Epithelial cell of esophagus (primary cell): ENCODE measurements around the gene DCLK2.

ENCODE experiments used
- DNase-seq: peaks from one replicate; pipeline ENCODE4 v3.0.0; 2010; ENCODE audit warnings: low read depth
- H3K4me3 ChIP-seq: 2 replicates; pipeline ENCODE4 v1.5.1; 2011; ENCODE audit warnings: mild to moderate bottlenecking, low read length, control low read depth
- CTCF ChIP-seq: IDR thresholded peaks from 2 replicates; pipeline ENCODE4 v1.5.1; 2011; ENCODE audit warnings: low read depth, mild to moderate bottlenecking, low read length, control low read depth, inconsistent platforms; ENCODE audit not compliant: insufficient read depth; ENCODE audit errors: missing control alignments

The DCLK2 gene

DNA sequence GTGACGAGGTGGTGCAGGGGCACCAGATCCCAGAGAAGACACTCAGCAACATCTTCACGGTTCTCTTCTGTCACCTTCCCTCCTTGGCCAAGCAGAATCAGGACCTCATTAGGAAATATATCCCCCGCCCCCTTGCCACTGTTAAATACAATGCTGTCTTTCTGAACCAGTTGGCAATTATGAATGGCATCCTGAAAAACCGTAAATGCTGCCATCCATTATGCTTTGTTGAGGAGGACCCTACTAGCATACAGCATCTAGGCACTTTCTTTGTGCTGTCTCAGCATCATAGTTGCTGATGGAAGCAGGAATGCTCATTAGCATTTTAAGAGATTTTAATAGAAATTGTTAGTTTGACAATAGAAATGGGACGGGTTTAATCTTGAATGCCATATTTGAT lies 138.5 kb downstream of the DCLK2 start:
- no peak for TF ChIP-seq CTCF
- DNase-seq, result no peak
- H3K4me3 ChIP-seq, result no peak overlapping the region

DNA sequence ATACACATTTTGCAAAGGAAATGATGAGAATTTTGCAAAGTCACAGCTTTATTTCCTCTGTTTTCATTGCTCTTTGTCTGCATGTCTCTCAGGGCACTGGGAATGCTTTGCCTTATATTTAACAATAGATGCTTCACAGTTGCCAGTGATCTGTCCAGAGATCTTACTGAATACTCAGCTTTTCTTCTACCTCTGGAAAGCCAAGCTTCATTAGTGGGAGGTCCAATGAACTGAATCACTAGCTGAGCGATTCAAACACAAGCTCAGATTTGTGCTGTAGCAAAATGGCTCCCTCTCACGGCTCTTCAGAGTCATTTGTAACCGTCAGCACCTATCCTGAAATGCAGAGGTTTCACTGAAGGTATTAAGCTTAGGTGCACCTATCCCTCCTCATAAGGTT lies 138.9 kb downstream of the DCLK2 start:
- H3K4me3 ChIP-seq, result no peak overlapping the region
- DNase-seq, result peak; percentile 88
- peak; percentile 74 for TF ChIP-seq CTCF

DNA sequence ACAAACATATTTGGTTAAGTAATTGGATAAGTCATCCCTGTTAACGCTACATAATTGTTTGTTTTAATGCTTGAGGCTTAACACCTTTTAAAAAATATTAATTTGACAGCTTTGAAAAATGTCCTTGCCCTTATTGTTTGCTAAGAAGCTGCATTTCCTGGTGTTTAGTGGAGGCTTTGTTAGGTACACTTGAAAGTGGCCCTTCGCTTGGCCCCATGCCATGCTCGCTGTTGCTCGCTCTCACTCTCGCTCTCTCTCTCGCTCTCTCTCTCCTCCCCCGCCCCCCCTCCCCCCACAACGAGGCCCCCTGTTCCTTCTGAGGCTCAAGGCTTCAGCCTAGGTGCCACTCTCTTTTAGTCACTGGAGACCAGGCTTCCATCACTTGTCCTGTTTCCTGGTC lies 139.6 kb downstream of the DCLK2 start:
- no peak for TF ChIP-seq CTCF
- H3K4me3 ChIP-seq, result no peak overlapping the region
- no peak for DNase-seq

DNA sequence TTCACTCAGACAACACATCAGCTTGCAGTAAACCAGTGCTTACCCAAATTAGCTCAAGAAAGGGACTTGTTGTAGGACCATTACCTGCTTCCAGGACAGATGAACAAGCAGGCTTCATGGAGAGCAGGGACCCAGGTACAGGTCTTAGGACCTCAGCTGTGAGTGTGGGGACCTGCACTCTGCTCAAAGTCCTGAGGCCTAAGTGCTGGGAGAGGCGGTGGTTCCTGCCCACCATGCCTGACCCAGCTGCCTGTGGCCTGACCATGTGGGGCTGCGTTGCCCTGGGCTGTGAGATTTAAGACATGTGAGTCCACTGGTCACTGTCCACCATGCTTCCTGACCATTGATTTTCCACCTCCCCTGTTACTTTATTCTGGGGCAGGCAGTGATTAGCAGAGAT lies 140.2 kb downstream of the DCLK2 start:
- no peak for TF ChIP-seq CTCF
- no peak for DNase-seq
- H3K4me3 ChIP-seq, result no peak overlapping the region

DNA sequence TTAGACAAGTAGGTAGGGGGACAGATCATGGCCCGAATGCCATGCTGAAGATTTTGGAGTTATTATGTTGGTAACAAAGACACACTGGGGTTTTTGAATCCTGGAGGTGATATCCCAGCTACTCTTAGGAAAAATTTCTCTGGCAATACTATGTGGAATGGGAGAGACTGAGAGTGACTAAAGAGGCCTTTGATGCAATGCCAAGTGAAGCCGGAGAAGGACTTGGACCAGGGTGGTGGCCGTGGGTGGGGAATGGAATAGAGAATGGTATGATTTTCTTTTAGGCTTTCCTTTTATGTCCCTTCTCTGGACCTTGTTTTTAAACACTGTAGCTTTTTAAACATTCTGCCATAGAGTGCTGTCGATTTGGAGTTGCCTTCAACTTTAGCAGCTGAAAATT lies 141.6 kb downstream of the DCLK2 start:
- no peak for DNase-seq
- TF ChIP-seq CTCF, result no peak
- H3K4me3 ChIP-seq, result no peak overlapping the region

- H3K4me3 ChIP-seq, result no peak overlapping the region
- TF ChIP-seq CTCF, result no peak
These were observed 146.8 kb downstream of the DCLK2 start for GRCh38 chr4:150224896-150225591.

GRCh38 chr4:150229520-150229919 lies 151.3 kb downstream of the DCLK2 start:
- DNase-seq, result peak; percentile 76
- TF ChIP-seq CTCF, result no peak
- H3K4me3 ChIP-seq, result no peak overlapping the region

More at GRCh38 chr4:150224896-150225591, 146.8 kb downstream of the DCLK2 start:
- peak; percentile 59 for DNase-seq
